ENCODE data around the gene FAAP24.

The FAAP24 gene

GRCh38 chr19:32928806-32929205 lies 43.2 kb upstream of the FAAP24 start:
- no peak for TF ChIP-seq ZNF184 (tag by site-specific recombination; IDR thresholded peaks at IDR 0.05)
- TF ChIP-seq ZNF248 (tag by site-specific recombination; IDR thresholded peaks at IDR 0.05): no peak
- no peak for TF ChIP-seq PRDM4 (tag by site-specific recombination; IDR thresholded peaks at IDR 0.05)
- no peak for TF ChIP-seq ZNF23 (tag by site-specific recombination; IDR thresholded peaks at IDR 0.05; ENCODE audit: borderline replicate concordance)
- TF ChIP-seq, protein P1, sequence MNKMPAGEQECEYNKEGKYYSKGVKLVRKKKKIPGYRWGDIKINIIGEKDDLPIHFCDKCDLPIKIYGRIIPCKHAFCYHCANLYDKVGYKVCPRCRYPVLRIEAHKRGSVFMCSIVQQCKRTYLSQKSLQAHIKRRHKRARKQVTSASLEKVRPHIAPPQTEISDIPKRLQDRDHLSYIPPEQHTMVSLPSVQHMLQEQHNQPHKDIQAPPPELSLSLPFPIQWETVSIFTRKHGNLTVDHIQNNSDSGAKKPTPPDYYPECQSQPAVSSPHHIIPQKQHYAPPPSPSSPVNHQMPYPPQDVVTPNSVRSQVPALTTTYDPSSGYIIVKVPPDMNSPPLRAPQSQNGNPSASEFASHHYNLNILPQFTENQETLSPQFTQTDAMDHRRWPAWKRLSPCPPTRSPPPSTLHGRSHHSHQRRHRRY (tag by site-specific recombination; IDR thresholded peaks at IDR 0.05): no peak
- no peak for TF ChIP-seq ZNF366 (tag by site-specific recombination; conservative IDR thresholded peaks at IDR 0.05)
- no peak for TF ChIP-seq ZBTB26 (tag by site-specific recombination; optimal IDR thresholded peaks at IDR 0.05)
- no peak for TF ChIP-seq ZNF292 (tag by site-specific recombination; IDR thresholded peaks at IDR 0.05; ENCODE audit: borderline replicate concordance, low read depth)
- TF ChIP-seq ZNF350 (tag by site-specific recombination; IDR thresholded peaks at IDR 0.05): no peak; the same call in 1 of the 2 replicates
- TF ChIP-seq GLI4 (tag by site-specific recombination; IDR thresholded peaks at IDR 0.05): no peak
- TF ChIP-seq, protein P2, sequence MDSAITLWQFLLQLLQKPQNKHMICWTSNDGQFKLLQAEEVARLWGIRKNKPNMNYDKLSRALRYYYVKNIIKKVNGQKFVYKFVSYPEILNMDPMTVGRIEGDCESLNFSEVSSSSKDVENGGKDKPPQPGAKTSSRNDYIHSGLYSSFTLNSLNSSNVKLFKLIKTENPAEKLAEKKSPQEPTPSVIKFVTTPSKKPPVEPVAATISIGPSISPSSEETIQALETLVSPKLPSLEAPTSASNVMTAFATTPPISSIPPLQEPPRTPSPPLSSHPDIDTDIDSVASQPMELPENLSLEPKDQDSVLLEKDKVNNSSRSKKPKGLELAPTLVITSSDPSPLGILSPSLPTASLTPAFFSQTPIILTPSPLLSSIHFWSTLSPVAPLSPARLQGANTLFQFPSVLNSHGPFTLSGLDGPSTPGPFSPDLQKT (IDR thresholded peaks at IDR 0.05; ENCODE audit: borderline replicate concordance, low read depth, low read length): no peak
- TF ChIP-seq ZNF670 (tag by site-specific recombination; IDR thresholded peaks at IDR 0.05; ENCODE audit: low read depth): no peak
- no peak for TF ChIP-seq HOXA7 (CRISPR knock-in tag; IDR thresholded peaks at IDR 0.05; ENCODE audit: borderline replicate concordance)
- TF ChIP-seq ZBTB11 (tag by site-specific recombination; conservative IDR thresholded peaks at IDR 0.05; ENCODE audit: low read depth): no peak
- Histone ChIP-seq H3K27ac (ENCODE audit: extremely low read depth, low read depth, low read length) (no peak overlapping the region), H3K4me1 (ENCODE audit: control insufficient read depth, insufficient read depth, low read length) (no peaks in the 10 kb centered on the region), H3K4me3 (ENCODE audit: low read depth, low read length) (no peak overlapping the region), H3K36me3 (ENCODE audit: control insufficient read depth in 2 of 2, insufficient read depth in 1 of 2, low read length in 2 of 2) (peaks cover 59 to 90% of the 10 kb centered on the region in 2 experiments), H3K9me3 (ENCODE audit: control insufficient read depth, insufficient read depth, low read depth, low read length) (peaks cover 11% of the 10 kb centered on the region)
- ChIA-PET CTCF (interaction anchor here (0.6 kb wide), 1 partner anchor 37 kb away, joined by 3 read pairs; no protein-coding TSS in a partner anchor), POLR2A (interaction anchor here (0.6 kb wide), 1 partner anchor 247 kb away, joined by 5 read pairs; no protein-coding TSS in a partner anchor)

DNA sequence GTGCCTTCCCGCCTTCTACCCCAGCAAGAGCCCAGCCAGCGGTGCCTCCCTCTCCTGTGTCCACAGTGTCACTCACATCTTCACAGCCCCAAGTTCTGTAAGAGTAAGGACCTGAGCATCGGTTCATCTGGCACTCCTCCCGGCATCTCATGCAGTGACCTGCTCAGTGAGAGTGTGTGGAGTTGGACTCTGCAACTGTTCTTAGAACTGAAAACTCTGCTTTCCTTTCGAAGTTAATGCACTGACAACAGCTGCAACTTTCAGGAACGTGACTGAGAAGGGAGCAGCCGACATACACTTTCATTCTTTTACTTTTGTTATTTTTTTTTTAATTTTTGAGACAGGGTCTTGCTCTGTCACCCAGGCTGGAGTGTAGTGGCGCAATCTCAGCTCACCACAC lies 41.5 kb upstream of the FAAP24 start:
- Histone ChIP-seq H3K4me1 (ENCODE audit: control insufficient read depth, insufficient read depth, low read length) (no peaks in the 10 kb centered on the region), H3K36me3 (ENCODE audit: control insufficient read depth in 2 of 2, insufficient read depth in 1 of 2, low read length in 2 of 2) (peaks cover 56 to 81% of the 10 kb centered on the region in 2 experiments), H3K27ac (ENCODE audit: extremely low read depth, low read depth, low read length) (no peak overlapping the region), H3K9me3 (ENCODE audit: control insufficient read depth, insufficient read depth, low read depth, low read length) (peaks cover 11% of the 10 kb centered on the region), H3K4me3 (ENCODE audit: low read depth, low read length) (no peak overlapping the region)
- POLR2A ChIA-PET: no interaction called here
- TF ChIP-seq ZNF155 (tag by site-specific recombination; IDR thresholded peaks at IDR 0.05): no peak
- no peak for TF ChIP-seq MYNN (tag by site-specific recombination; IDR thresholded peaks at IDR 0.05; ENCODE audit: borderline replicate concordance)
- no peak for TF ChIP-seq OVOL3 (tag by site-specific recombination; IDR thresholded peaks at IDR 0.05)
- TF ChIP-seq ZNF768 (tag by site-specific recombination; IDR thresholded peaks at IDR 0.05): no peak
- TF ChIP-seq ZNF239 (tag by site-specific recombination; IDR thresholded peaks at IDR 0.05): 0 out of 2 replicates have a peak, but pooled peaks have one; percentile 45
- 0 out of 2 replicates have a peak, but pooled peaks have one; percentile 24 for TF ChIP-seq ZNF677 (tag by site-specific recombination; IDR thresholded peaks at IDR 0.05)
- CTCF ChIA-PET: no interaction called here

Data from HEK293 (cell line).